NOMO-1 (cell line): ENCODE measurements around the gene CCDC137.

Source experiments
- DNase-seq, 2 experiments: peaks; one replicate each; lab custom pipeline; 2025; ENCODE audit not compliant: unreplicated experiment in 2 of 2; lab: John Stamatoyannopoulos, UW

The CCDC137 gene

GRCh38 chr17:81650951-81651350, 15.6 kb upstream of the CCDC137 start:
- DNase-seq: no peak

DNA sequence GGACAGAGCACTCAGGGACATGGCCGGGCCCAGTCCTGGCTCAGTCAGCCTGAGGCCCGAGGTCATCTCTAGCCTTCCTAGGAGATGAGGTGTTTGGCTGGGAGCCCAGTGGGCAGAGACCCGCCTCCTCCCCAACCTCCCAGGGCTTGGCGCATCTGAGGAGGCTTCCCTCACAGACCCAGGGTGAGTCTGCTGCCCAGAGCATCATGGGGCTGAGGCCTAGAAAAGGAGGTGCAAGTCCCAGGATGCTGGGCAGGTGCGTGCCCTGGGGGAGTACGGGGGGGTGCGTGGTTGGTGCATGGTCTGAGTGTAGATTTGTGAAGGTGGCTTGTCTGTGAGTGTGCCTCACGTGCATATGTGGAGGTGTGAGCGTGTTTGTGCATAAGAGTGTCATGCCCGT, 14.8 kb upstream of the CCDC137 start:
- DNase-seq: no peak

GRCh38 chr17:81652906-81653771, 13.4 kb upstream of the CCDC137 start:
- no peak for DNase-seq

DNA sequence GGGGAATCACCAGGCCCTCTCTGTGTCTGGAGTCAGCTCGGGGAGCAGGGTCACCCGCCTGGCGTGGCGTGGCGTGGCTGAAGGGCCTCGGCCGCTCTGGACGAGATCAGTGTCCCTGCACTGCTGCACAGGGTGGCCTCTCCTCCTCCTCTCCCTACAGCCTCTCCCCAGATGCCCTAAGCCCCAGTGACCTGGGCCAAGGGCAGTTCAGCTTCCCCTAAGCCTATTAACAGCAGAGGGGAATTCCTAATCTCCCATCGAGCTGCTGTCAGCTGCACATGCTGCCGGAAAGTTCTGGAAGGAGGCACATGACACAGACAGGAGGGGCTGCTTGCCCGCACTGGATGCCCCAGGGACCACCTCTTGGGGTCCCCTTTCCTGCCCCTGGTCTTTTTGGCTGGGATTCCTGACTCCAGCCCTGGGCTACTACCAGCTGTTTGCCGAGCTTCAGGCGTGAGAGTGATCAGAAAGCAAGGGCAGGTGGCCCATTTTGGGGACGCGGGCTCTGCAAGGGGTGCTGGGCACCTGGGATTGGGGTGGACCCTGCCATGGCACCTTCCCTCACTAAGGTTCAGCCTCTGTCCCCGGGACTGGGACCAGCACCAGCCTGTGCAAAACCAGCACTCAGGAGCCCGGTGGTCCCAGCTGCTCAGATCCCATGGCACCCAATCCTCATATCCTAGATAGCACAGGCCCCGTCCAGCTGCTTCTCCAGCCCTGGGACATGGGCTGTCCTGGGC, 11.0 kb upstream of the CCDC137 start:
- no peak for DNase-seq

GRCh38 chr17:81656118-81656743, 10.3 kb upstream of the CCDC137 start, which contains the start of gene PDE6G:
Gene PDE6G (minus strand): TSS chr17:81656542. CDS start chr17:81653305, 3,237 bp downstream.
- DNase-seq: no peak

GRCh38 chr17:81656835-81657234, 9.7 kb upstream of the CCDC137 start:
- no peak for DNase-seq

GRCh38 chr17:81659038-81659437, 7.5 kb upstream of the CCDC137 start:
- DNase-seq: no peak

DNA sequence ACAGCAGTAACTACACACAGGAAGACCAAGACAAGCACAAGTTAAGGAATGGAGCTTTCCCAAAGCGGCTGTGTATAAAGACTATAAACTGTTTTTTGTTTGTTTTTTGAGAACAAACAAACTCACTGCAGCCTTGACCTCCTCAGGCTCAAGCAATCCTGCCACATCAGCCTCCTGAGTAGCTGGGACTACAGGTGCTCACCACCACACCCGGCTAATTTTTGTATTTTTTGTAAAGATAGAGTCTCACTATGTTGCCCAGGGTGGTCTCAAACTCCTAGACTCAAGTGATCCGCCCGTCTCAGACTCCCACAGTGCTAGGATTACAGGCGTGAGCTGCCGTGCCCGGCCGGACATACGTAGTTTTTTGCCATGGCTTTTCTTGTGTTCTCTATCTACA, 6.1 kb upstream of the CCDC137 start:
- DNase-seq: no peak

DNA sequence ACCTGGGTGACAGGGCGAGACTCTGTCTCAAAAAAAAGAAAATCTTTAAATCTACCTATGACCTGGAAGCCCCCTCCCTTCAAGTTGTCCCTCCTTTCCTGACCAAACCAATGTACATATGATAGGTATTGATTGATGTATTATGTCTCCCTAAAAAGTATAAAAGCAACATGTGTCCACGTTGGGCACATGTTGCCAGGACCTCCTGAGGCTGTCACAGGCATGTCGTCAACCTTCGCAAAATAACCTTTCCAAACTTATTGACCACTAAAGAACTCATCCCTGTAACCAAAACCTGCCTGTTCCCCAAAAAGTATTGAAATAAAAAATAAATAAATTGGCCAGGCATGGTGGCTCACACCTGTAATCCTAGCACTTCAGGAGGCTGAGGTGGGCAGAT, 4.5 kb upstream of the CCDC137 start:
- DNase-seq: no peak

DNA sequence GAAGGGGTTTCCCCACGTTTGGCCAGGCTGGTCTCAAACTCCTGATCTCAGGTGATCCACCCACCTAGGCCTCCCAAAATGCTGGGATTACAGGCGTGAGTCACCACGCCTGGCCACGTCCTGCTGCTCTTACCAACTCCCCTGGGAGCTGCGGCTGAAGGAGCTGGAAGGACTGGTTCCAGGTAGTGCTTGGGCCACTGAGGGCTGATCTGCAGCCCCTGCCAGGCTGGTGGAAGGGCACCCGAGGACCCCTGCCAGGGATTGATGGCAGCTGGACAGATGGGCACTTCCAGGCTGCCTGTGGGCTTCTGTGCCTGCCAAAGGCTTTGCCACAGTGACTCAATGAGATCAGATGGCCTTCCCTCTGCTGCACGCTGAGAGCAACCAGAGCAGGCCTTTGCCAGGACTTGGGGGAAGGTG, 2.5 kb upstream of the CCDC137 start:
- DNase-seq: no peak

- peak in 1 of 2 experiments; percentile 18 for DNase-seq
Observed at GRCh38 chr17:81665205-81666091, 1.1 kb upstream of the CCDC137 start.

GRCh38 chr17:81666092-81666341, 520 bp upstream of the CCDC137 start:
- DNase-seq: peak in 1 of 2 experiments; percentile 44

DNA sequence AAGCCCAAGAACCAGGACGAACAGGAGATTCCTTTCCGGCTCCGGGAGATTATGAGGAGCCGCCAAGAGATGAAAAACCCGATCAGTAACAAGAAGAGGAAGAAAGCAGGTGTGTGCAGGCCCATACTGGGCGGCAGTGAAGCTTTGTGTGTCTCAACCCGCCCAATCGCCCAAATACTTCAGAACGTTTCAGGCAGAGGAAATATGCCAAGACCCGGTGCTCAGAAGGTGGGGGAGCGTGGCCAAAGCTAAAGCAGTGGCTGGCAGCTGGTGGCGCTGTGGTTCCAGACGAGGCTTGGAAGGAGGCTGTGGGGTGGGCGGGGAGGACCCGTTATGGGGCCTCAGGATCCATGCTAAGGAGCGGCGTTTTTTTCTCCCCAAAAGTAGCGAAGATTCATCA, 1.2 kb downstream of the CCDC137 start:
- peak; percentile 10 to 54 for DNase-seq

DNA sequence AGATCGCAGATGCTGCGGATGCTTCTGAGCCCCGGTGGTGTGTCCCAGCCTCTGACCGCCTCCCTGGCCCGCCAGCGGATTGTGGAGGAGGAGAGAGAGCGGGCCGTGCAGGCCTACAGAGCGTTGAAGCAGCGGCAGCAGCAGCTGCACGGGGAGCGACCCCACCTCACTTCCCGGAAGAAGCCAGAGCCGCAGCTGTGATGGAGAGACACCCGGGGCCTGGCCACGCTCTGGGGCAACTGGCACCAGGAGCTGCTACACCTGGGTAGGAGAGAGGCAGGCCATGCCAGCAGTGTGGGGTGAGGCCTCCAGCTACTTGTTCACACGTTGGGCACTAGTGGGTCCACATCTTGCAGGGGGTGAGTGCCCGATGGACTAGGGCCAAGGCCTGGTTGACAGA, 6.0 kb downstream of the CCDC137 start:
- DNase-seq: no peak

DNA sequence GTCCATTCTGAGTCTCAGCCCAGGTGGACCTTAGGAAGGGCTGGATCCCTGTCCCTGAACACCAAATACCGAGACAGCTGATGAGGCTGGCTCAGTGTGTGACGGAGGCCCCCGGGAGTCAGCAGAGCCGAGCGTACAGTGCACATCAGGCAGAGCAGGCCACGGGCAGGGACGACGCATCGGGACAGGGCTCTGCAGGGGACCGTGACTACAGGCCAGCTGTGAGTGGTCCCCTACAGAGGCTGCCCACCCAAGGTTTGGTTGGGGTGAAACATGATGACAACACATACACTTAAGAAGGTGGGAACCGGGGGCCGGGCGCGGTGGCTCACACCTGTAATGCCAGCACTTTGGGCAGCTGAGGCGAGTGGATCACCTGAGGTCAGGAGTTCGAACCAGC, 6.4 kb downstream of the CCDC137 start:
- DNase-seq: no peak

DNA sequence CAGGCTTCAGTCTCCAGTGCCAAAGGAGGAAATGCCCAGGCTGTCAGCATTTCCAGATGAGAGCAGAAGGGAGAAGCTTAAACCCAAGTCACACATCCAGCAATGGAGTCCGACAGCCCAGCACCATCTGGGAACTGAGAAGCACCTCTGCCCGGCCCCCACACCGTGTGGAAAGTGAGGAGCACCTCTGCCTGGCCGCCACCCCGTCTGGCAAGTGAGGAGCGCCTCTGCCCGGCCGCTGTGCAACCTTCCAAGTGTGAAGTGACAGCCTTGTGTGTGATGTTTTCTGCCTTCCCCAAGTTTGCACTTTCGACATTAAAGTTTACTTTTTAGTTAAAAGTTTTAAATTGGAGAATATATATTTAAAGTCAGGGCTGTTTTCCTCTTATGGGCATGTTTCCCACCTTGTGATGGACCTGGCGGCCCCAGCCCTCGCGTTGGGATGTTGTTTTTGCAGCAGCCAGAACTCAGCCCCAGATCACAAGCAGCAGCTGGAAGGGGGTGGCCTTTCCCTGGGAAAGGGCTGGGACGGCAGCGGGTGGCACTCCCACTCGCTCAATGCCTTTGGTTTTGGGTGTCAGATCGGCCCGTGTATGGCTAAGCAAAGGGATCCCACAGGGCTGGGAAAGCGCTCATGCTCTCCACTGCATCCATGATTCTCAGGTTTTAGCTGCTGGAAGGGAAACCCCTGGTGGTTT, 7.2 kb downstream of the CCDC137 start:
- no peak for DNase-seq

GRCh38 chr17:81675515-81676221, 9.1 kb downstream of the CCDC137 start:
- peak in 1 of 2 experiments; percentile 13 for DNase-seq

GRCh38 chr17:81676906-81677305, 10.4 kb downstream of the CCDC137 start:
- no peak for DNase-seq

GRCh38 chr17:81680150-81680549, 13.6 kb downstream of the CCDC137 start:
- DNase-seq: no peak

DNA sequence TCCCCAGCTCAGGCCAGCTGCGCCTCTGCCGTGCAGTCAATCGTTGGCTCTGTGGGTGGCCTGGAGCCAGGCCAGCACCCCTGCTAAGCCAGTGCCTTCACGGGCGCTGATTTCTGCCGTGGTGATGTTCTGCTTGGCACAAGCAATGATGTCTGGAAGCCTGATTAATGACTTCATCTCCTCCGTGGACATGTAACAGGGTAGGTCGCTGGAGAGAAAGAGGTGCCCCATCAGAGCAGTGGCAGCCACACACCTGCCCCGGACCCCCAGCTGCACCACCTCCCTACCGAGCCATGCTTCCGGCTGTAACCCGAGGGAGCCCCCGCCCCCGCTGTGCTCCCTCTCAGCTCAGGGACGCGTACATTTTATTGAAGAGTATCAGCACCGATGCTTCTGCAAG, 15.1 kb downstream of the CCDC137 start:
- no peak for DNase-seq
